GM18861 (cell line): ENCODE data around the gene RANBP1.
"Not testable (repeated sequence)": the region's sequence is repeated elsewhere in the genome, so short reads cannot be mapped to it uniquely, and the experiment has no call there.

Experiments
- ATAC-seq: cut with Tn5 transposase; IDR thresholded peaks from one replicate; pipeline ENCODE4 v1.9.1; 2021; ENCODE audit not compliant: unreplicated experiment

RANBP1 gene

DNA sequence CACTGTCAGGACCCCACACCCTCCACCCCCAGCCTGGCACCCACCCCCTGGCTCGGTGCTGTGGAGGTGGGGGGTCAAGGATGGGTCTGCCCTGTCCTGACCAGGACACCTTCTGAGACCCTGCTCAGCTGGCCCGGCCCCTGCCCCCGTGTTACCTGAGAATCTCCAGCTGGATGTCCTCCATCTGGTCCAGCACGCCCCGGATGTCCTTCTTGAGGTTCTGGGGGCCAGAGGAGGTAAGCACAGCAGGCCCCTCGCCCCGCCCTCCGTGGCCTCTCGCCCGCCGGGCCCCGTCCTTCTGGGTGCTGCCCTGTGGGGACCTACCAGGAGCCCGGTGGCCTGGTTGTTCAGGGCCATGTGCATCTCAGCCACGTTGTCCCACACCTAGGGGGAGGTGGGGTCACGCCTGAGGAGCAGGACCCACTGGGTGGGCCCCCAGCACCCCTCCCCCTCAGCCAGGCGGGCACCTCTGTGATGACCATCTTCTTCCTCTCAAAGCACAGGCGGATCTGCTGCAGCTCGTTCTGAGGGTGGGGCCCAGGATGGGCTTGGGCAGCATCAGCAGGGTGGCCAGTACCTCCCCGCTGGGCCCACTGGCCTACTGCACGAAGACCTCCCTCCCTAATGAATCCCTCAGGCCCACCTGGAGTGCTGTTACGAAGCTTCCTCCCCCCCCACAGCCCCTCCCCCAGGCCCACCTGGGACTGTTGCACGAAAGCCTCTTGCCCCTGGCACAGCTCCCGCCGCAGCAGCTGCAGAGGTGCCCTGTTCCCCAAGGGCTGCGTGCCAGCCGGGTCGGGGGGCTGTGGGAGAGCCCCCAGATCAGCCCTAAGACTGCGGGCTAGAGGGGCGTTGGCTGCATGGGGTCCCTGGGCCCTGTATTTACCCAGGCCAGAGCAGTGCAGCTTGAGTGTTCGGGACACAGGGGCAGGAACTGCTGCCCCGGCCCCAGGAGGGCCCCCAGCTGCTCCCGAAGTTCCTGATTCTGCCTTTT, 33.6 kb downstream of the RANBP1 start:
- no peak for ATAC-seq

DNA sequence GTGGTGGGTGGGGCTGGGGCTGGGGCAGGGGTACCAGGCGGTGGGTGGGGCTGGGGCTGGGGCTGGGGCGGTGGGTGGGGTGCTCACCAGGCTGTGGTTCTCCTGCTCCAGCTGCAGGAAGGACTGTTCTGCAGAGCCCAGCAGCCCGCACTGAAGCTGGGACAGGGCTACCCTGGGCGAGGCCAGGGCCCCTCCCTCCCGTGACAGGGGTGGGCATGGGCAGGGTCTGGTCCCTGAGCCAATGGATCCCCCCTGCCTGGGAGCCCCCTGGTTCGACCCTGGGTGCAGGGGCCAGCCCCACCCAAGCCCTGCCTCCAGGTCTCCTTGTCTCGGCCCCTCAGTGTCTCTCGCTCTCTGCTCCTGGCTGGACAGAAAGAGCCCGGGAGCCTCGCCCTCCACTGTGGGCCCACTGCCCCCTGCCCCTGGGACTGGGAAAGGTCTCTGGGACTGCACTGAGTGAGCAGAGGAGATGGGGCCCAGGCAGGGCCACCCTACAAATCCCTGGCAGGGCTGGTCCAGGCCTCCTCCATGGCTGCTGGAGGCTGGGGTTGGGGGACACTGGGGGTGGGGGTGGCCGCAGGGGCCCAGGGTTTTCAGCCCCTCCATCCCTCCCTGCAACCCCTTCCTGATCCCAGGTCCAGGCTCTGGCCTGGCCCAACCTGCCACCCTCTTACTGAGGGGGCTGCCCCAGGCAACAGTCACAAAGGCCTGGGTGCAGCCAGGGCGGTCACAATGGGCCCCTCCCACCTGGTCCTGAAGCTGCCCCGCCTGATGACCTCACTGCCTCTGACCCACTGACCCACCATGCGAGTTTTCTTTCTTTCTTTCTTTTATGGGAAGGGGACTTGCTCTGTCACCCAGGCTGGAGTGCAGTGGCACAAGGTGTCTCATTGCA, 34.7 kb downstream of the RANBP1 start, which contains the start of gene CCDC188:
Gene CCDC188 (minus strand): TSS at position 675 of the 895 bp plus-strand sequence. CDS start 69 bp downstream, at position 606.
- no peak for ATAC-seq

DNA sequence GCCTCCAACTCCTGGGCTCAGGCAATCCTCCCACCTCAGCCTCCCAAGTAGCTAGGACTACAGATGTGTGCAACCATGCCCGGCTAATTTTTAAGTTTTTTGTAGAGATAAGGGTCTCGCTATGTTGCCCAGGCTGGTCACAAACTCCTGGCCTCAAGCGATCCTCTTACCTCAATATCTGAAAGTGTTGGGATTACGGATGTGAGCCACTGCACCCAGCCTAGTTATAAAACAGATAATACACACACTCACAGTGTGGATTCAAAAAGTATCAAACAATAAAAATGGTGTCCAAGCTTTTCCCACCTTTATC, 35.3 kb downstream of the RANBP1 start:
- no peak for ATAC-seq

DNA sequence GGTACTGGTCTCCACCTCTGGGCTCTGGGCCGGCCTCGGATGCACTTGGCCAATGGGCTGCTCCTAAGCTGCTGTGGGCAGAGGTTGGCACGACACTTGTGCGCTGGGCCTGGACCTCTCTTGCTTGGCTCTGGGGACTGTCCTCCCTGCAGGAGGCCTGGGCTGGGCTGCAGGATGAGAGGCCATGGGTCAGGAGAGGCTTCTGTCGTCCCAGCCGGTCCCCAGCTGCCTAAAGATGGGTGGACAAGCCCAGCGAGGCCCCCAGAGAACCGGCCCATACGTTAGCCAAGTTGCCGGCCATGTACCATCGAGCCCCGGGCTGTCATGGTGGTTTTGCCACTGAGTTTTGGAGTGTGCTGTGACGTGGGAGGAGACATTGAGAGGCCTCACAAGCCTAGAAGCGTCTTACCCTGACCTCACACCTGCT, 36.6 kb downstream of the RANBP1 start:
- ATAC-seq, result no peak

DNA sequence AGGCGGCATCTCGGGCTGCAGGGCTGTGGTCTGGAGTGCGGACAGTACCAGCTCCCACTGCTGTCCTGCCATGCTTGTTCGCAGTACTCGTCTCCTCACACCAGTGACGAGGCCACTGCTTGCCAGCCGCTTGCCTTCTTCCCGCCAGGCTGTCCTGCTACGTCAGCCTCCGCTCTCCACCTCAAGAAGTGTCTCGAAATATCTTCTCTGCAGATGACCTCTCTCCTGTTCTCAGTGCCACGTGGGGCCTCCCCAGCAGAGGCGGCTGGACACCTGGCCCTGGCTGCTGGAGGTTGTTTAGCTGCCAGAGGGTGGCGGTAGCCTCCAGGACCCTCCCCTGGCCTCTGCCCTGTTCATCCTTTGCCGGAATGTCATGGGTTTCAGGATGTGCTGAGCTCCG, 38.0 kb downstream of the RANBP1 start:
- ATAC-seq, result no peak

DNA sequence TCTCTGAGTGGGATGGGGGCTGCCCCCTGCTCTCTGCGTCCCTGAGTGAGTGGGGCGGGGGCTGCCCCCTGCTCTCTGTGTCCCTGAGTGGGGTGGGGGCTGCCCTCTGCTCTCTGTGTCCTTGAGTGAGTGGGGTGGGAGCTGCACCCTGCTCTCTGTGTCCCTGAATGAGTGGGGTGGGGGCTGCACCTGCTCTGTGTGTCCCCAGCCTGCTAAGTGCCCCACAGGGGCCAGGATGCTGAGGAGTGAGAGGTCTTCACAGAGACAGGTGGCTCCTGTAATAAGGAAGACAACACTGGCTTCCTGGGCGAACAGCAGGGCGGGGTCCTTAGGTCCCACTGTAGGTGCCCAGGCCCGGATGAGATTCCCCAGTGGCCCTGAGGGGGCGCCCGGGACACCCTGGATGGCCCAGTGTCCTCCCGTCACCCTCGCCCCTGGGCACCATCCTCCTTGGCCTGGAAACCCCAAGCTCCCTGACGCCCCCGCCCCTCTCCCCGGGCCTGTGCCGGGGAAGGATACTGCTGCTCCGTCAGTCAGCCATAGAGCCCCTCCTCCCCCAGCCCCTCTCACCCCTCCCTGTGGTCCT, 38.8 kb downstream of the RANBP1 start:
- ATAC-seq, result no peak

DNA sequence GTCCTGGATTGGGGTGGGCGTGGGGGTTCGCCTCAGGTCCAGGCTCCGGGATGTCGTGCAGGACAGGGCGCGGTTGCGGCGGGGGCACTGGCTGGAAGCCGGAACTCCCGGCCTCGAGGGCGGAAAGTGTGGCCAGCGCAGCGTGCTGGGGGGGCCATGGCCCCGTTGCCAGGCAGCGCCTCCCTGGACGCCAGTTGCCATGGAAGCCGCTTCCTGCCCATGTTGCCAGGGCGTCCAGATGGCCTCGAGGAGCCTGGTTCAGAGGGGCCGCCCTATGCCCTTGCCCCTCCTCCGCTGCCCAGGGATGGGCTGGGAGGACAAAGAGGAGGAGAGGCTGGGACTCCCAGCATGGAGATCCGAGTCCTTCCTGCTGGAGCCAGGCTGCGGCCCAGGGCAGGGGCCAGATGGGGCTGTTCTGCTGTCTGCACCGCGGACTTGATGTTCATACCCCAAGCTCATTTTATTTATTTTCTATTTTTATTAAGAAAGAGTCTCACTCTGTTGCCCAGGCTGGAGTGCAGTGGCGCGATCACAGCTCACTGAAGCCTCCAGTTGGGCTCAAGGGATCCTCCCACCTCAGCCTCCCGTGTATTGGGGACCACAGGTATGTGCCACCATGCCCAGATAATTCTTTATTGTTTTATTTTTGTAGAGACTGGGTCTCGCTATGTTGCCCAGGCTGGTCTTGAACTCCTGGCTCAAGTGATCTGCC, 39.6 kb downstream of the RANBP1 start:
- ATAC-seq, result no peak

DNA sequence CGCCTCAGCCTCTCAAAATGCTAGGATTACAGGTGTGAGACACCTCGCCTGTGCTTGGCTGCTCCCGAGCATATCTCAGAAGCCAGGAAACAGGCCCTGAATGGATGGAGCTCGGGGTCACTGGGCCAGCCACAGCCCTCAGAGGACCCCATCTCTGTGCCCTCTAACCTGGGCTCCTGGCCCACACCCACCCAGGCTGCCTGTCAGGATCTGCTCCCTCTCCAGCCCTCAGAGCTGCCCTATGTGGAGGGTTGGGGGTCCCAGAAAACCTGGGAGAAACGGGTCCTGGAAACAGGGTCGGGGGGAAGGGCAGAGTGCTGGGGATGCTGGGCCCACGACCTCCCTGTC, 40.1 kb downstream of the RANBP1 start:
- no peak for ATAC-seq

DNA sequence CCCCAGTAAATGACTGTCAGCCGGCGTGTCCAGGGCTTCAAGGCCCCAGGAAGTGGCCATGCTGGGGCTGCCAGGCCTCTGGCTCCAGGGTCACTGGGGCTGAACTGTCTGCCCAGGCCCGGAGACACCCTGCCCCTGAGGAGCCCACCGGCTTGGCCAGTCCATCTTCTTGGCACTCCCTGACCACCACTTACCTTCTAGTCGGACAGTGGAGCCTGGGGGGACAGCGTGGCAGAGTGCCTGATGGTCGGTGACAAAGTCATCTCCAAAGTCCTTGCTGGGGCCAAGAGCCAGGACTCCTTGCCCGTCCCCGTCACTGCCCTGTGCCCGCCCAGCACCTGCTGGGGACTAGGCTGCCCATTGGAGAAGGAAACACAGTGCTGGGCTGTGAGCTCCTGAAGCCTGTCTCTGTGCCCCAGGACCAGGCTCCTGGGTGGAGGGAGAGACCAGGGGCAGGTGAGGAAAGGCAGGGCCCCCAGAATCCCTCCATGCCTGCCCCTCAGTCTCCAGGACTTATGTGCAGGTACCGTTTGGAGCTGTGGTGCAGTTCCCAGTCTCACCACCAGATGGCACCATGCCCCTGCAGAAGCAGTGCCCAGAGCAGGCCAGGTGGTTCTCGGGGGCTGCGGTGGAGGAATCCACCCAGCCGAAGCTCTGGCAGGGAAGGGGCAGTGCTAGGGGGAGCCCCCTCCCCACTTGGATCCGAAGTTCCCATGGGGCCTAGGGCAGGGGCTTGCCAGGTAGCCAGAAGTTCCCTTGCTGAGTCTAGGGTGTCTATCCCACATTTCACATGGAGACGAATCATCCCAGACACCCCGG, 40.9 kb downstream of the RANBP1 start:
- ATAC-seq, result no peak

DNA sequence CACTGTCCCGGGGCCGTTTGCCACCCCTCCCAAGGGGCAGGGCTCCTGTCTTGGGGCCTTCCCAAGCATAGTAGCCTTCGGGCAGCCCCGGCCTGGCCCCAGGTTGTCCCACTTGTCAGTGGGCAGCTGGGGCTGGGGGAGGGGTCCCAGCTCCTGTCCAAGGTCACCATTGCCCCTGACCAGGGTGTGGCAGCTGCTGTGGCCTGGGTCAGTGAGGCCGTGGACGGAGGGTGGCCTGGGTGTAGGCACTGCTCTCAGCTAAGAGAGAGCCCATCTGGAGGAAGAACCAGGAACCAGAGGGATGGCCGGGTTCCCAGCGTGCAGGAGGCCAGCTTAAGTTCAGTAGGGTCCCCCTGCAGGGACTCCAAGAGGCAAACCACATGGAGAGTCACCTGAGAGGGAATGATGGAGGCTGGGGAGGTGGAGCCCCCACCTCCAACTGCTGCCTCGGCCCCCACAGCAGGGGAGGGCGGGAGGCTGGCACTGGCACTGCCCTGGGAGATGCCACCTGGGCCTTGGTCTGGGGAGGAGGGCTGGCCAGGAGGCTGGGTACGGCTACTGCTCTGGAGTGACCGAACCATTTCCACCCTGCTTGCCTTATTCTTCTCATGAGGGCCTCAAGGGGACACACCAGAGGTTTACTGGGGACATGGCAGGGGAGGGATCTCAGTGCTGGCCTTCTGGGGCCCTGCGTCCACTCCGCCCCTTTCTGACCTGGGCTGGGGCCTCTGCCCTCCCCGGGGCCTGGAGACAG, 41.7 kb downstream of the RANBP1 start:
- ATAC-seq, result no peak

DNA sequence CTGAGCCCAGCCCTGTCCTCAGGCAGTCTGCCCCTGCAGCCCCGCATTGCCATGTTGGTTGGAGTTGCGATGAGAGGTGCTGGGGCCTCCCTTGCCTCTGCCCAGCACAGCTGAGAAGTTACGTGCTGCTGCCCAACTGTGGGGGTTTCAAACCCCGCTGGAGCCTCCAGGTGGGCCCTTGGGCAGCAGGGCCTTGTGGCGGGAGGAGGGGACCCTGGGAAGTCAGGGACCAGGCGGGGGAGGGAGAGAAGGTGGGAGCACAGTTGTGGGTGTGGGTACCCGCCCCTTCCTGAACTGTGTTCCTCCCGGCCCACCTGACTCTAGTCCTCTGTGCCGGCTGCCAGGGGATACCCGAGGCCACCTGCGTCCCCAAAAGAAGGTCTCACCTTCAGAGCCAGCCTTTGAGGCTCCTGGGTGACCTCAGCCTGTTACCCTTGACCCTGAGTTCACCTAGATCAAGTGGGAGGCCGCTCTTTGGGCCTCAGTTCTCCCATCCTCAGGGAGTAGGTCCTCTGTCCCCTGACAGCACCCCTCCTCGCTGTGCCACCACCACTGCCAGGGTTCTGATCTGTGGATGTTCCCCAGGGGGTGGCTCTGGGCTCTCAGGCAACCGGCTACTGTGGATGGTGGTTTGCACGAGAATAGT, 42.6 kb downstream of the RANBP1 start:
- no peak for ATAC-seq

DNA sequence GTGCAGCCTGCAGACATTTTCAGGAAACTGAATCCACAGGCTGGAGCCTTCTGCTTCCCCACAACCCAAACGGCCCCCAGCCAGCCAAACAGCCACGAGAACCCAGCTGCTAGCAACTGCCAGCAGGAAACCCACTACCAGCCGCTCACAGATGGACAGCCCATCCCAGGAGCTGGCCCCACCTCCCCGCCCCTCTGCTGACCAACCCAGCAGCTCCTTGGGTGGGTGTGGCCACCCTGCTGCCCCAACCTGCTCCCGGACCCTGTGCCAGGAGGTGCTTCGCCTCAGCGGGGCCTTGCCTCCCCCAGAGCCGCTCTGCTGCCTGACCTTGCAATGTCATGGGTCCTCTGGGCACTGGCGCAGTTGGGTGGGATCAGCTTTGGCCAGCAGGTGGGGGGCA, 43.2 kb downstream of the RANBP1 start:
- ATAC-seq, result no peak

DNA sequence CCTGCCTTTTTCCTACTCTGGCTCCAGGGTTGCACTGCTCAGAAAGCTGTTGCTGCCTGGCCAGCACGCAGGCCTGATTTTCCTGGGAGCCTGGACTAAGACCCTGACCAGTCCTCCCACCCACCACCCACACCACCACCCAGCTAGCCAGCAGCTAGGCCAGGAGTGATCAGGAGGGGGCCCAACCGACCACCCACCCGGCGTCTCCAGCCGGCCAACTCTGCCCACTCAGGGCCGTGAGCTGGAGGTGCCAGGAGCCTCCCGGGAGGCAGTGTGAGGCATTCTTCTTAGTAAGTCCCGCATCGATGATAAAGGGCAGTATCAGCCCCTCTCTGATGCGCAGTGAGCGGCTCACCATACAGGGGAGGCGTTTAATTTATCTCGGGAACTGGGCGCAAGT, 43.6 kb downstream of the RANBP1 start:
- ATAC-seq, result not testable (repeated sequence)

DNA sequence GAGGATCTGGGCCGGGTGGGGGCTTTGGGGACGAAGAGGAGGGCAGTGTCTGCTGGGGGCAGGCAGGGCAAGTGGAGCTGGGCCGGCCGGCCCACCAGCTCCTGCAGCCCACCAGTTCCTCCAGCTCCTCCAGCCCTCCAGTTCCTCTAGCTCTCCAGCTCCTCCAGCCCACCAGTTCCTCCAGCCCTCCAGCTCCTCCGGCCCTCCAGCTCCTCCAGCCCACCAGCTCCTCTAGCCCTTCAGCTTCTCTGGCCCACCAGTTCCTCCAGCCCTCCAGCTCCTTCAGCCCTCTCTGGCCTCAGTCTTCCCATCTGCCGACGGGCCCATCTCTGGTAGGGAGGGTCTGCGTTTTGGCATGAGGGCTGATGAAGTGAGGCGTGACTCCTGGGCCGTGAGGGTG, 44.1 kb downstream of the RANBP1 start:
- no peak for ATAC-seq

DNA sequence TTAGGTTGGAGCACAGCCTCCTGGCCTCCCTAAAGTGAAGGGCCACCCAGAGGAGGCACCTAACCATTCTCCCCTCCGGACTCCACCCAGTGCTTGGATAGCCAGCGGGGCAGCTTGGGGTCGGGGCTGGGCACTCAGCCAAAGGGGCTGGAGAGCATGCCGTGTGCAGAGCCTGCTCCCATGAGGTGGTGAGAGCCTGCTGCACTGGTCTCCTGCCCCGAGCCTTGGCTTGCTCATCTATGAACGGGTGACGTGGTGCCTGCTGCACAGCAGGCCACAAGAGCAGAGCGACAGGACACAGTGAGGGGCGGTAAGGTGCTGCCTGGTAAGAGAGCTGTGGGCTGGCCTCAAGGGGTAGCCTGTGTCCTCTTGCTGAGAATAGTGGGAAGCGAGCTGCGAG, 49.0 kb downstream of the RANBP1 start:
- no peak for ATAC-seq

DNA sequence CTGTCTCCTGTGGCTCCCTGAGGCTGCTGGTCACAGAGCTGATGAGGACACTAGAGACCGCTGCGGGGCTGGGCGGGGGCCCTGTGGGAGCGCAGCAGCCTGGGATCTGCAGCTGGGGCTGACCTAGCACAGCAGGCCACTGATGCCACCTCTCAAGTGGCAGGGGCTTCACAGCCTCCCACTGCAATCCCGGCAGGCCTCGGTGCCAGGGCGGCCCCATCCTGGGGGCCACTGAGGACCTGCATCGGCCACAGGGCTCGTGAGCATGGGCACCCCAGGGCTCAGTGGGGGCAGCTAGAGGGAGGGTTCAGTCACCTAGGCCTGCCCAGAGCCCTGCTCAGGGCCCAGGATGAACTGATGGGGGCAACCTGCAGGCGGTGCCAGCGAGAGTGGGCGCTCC, 49.5 kb downstream of the RANBP1 start:
- ATAC-seq, result no peak

DNA sequence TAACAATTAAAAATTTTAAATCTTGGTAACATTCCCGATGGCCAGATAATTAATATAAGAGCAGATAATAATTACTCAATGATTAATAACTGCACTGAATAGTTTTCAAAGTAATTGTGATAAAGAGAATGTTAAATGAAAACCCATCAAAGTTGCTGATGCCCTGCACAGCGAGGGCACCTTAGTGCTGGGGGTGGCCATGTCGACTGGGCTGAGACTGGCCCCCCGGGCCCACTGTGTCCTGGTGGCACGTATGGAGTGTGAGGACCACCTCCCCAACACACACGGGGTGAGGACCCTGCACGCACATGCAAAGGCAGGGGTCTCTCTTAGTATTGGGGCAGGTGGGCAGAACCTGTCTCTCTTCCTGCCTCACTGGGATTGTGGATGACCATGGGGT, 50.0 kb downstream of the RANBP1 start:
- no peak for ATAC-seq

DNA sequence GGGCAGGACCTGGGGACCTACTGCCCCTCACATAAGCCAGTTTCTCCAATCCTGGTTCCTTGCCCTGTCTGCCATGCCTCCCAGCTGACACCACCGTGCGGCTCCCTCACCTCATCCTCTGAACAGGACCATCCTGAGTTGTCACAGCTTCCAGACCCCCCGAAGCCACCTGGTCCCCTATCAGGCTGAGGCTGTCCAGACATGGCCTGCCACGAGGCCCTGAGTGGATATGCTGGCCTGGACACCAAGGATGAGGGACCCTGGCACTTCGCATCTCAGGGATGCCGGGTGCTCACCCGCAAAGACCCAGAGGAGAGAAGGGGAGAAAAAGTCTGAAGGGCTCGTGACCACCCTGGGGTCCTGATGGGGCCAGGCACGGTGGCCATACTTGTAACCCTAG, 50.8 kb downstream of the RANBP1 start:
- ATAC-seq, result no peak
